Tibial artery (tissue), 4 donors: ENCODE measurements around the gene TSSK1B.

ENCODE experiments used
- DNase-seq, 2 donors: peaks; one replicate each; pipeline ENCODE4 v3.0.0-alpha.2; 2019
- H3K27ac ChIP-seq, 2 donors: fragments of 200-600 bp; sonication (generic) in 1 of 2; 1 replicate in 1 of 2; 2 replicates in 1 of 2; pipeline ENCODE4 v1.5.1; 2018 to 2019; ENCODE audit warnings: mild to moderate bottlenecking in 1 of 2
- H3K27me3 ChIP-seq, 2 donors: fragments of 200-600 bp; sonication (generic) in 1 of 2; one replicate each; pipeline versions ENCODE4 v1.5.1 to v1.6.0; 2016 to 2019
- H3K36me3 ChIP-seq, 3 donors: fragments of 200-600 bp; sonication (generic) in 2 of 3; one replicate each; pipeline ENCODE4 v1.5.1; 2016 to 2019; ENCODE audit warnings: mild to moderate bottlenecking in 2 of 3
- H3K4me1 ChIP-seq, 4 donors: fragments of 200-600 bp; sonication (generic) in 2 of 4; 1 replicate in 3 of 4; 2 replicates in 1 of 4; pipeline ENCODE4 v1.5.1; 2016 to 2019
- H3K4me3 ChIP-seq, 2 donors: fragments of 200-600 bp; sonication (generic) in 1 of 2; 1 replicate in 1 of 2; 2 replicates in 1 of 2; pipeline ENCODE4 v1.5.1; 2018 to 2019; ENCODE audit warnings: mild to moderate bottlenecking in 2 of 2
- H3K9me3 ChIP-seq, 3 donors: fragments of 200-600 bp; sonication (generic) in 1 of 3; one replicate each; pipeline ENCODE4 v1.5.1; 2016 to 2019
- CTCF ChIP-seq, 2 experiments: fragments of 200-600 bp in 1 of 2; fragments of 450-650 bp in 1 of 2; IDR thresholded peaks; one replicate each; pipeline ENCODE4 v1.5.1; 2017 to 2019; ENCODE audit warnings: antibody characterized with exemption in 2 of 2, mild to moderate bottlenecking in 1 of 2, moderate library complexity in 1 of 2
- intact Hi-C: fragments of 100-400 bp; cut with DNase I; formaldehyde crosslinking; loops from one replicate; pipeline ENCODE4 v1.15.0; 2023; ENCODE audit warnings: low total_unique reads

The TSSK1B gene

GRCh38 chr5:113452941-113453340 lies 18.2 kb upstream of the TSSK1B start:
- Histone ChIP-seq H3K9me3 (no peaks in the 10 kb centered on the region), H3K36me3 (no peaks in the 10 kb centered on the region), H3K27ac (no peak overlapping the region), H3K27me3 (no peaks in the 10 kb centered on the region), H3K4me1 (no peaks in the 10 kb centered on the region), H3K4me3 (no peak overlapping the region)
- intact Hi-C loops: no loop called here
- no peak for TF ChIP-seq CTCF (IDR thresholded peaks at IDR 0.05)
- no peak for DNase-seq

GRCh38 chr5:113451797-113452196 lies 17.0 kb upstream of the TSSK1B start:
- no peaks in the 10 kb centered on the region for H3K36me3 ChIP-seq
- no peaks in the 10 kb centered on the region for H3K9me3 ChIP-seq
- no peak for DNase-seq
- no peak overlapping the region for H3K27ac ChIP-seq
- H3K4me3 ChIP-seq: no peak overlapping the region
- no peaks in the 10 kb centered on the region for H3K4me1 ChIP-seq
- intact Hi-C loops: no loop called here
- TF ChIP-seq CTCF (IDR thresholded peaks at IDR 0.05): no peak
- H3K27me3 ChIP-seq: no peaks in the 10 kb centered on the region

- TF ChIP-seq CTCF (IDR thresholded peaks at IDR 0.05): no peak
- Histone ChIP-seq H3K4me1 (no peaks in the 10 kb centered on the region), H3K27me3 (no peaks in the 10 kb centered on the region), H3K9me3 (no peaks in the 10 kb centered on the region), H3K4me3 (no peak overlapping the region), H3K27ac (no peak overlapping the region), H3K36me3 (no peaks in the 10 kb centered on the region)
- intact Hi-C loops: no loop called here
- no peak for DNase-seq
Observed at GRCh38 chr5:113450929-113451328, 16.1 kb upstream of the TSSK1B start.

DNA sequence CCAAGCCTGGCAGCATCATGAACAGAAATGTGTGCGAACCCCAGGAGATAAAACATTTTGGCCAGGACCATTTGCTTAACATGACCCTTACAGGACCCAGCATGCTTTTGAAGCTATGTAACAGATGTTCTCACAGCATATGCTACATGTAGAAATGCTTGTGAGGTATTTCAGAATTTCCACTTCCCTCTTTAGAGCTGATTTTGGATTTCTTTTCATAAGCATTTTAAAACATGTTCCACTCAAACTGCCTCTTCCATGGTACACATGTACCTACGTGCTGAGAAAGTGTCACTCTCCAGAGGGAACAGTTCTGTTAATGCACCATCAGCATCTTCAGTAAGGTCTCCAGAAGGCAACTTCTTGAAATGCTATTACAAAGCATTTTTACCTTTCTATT lies 15.7 kb upstream of the TSSK1B start:
- Histone ChIP-seq H3K4me1 (no peaks in the 10 kb centered on the region), H3K36me3 (no peaks in the 10 kb centered on the region), H3K27ac (no peak overlapping the region), H3K4me3 (no peak overlapping the region), H3K9me3 (peaks cover 0 to 4% (median 4%) of the 10 kb centered on the region in 3 donors), H3K27me3 (no peaks in the 10 kb centered on the region)
- no peak for TF ChIP-seq CTCF (IDR thresholded peaks at IDR 0.05)
- DNase-seq: no peak
- intact Hi-C loops: no loop called here

DNA sequence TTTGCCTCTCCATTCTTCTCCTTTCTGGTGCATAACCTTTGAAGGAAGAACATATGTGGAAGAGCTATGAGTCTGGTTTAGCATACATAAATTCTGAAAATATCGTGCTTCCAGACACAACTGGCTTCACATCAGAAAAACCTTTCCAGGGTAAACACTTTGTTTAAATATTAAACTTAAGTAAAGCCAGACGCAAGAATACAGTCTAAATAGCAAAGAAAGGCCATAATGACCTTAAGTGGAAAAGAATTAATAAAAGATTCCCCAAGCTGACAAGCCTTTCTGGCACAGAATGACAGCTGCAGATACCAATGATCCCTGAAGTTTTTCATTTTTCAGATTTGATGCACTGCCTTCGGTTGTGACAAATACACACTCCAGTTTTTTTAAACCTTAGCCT lies 13.5 kb upstream of the TSSK1B start:
- DNase-seq: no peak
- TF ChIP-seq CTCF (IDR thresholded peaks at IDR 0.05): no peak
- H3K4me3 ChIP-seq: no peak overlapping the region
- intact Hi-C loops: no loop called here
- no peak overlapping the region for H3K27ac ChIP-seq
- no peaks in the 10 kb centered on the region for H3K27me3 ChIP-seq
- no peaks in the 10 kb centered on the region for H3K4me1 ChIP-seq
- no peaks in the 10 kb centered on the region for H3K36me3 ChIP-seq
- H3K9me3 ChIP-seq: peaks cover 0 to 8% (median 4%) of the 10 kb centered on the region in 3 donors

DNA sequence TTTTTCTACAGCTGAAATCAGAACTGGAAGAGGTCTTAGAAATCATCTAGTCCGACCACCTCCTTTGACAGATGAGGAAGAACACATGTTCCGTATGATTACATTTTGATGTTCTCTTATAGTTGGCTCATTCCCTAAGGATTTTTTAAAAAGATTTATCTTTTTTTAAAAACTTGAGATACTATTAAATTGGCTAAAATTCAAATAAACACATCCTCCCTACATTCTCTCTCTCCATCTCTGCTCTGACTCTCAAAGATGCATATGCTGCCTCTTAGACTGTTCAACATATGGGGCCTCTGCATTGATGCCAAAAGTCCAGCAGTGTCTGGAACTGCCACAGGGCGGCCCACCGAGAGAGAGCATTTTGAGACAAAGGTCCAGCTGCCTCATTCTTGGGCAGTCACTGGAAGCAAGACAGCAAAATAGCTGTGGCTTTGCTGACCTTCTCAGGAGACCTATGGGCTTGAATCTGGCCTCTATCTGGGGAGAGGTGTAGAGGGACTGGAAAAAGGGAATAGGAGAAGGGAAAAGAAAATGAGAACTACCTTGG lies 12.8 kb upstream of the TSSK1B start:
- no peaks in the 10 kb centered on the region for H3K4me1 ChIP-seq
- DNase-seq: no peak
- H3K27me3 ChIP-seq: no peaks in the 10 kb centered on the region
- no peak overlapping the region for H3K4me3 ChIP-seq
- TF ChIP-seq CTCF (IDR thresholded peaks at IDR 0.05): no peak
- H3K27ac ChIP-seq: no peak overlapping the region
- intact Hi-C loops: no loop called here
- no peaks in the 10 kb centered on the region for H3K36me3 ChIP-seq
- H3K9me3 ChIP-seq: peaks cover 0 to 8% (median 4%) of the 10 kb centered on the region in 3 donors
